ENCODE data around the gene MYL9.

Gene MYL9

DNA sequence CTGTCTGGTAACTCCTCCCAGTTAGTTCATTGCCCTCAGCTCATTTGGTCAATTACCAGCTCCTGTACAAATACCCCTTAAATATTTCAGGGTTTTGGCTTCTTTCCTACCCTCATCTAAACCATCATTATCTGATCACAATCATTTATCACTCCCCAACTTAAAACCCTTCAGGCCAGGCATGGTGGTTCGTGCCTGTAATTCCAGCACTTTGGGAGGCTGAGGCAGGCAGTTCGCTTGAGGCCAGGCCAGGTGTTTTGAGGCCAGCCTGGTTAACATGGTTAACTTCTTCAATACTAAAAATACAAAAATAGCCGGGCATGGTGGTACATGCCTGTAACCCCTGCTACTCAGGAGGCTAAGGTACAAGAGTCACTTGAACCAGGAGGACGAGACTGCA is 41.5 kb downstream of the MYL9 start:
- no peak for DNase-seq (ENCODE audit: low spot score)

DNA sequence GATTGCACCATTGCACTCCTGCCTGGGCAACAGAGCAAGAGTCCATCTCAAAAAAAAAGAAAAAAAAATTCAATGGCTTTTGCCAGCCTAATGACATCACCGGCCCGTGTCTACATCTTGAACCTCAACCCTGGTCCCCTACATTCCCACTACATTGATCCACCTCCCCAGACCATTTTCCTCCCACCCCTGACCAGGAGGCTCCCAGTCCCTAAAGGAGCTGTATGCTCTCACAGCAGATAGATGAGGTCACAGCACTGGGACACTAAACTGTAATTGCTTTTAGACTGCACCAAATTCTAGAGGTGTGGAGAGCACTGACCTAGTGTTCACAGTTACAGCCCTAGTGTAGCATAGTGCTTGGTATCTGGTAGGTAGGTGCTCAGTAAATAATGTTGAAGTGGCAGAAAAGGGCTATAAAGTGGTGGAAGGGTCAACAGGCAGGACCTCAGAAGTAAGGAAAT is 42.7 kb downstream of the MYL9 start:
- DNase-seq (ENCODE audit: low spot score), result no peak

DNA sequence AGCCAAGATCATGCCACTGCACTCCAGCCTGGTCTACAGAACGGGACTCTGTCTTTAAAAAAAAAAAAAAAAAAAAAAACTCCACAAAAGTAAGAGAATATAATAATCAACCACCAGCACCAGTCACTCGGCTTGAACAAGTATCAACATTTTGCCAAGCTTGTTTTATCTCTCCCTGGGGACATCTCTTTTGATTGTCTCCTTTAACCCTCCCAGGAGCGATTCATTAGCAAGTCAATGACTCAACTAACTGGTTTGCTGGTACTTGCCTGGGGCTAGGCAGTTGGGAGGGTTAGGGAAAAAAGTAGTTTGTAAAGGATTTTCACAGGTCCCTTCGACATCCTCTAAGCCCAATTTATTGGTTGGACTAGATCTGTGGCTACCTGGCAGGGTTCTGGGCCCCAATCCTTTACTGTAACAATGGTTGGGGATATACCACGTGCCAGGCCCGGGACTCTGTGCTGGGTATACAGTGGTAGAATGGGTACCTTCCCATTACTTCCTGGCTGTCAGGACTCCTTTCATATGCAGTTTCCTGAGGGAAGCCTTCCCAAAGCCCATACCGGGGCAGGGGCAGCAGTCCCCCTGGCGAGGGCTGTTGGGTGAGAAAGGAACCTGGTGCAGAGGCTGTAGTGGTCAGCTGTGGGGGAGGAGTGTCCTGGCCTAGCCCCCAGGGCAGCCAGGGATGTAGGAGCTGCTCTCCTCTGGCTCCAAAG is 44.2 kb downstream of the MYL9 start:
- DNase-seq (ENCODE audit: low spot score), result no peak

DNA sequence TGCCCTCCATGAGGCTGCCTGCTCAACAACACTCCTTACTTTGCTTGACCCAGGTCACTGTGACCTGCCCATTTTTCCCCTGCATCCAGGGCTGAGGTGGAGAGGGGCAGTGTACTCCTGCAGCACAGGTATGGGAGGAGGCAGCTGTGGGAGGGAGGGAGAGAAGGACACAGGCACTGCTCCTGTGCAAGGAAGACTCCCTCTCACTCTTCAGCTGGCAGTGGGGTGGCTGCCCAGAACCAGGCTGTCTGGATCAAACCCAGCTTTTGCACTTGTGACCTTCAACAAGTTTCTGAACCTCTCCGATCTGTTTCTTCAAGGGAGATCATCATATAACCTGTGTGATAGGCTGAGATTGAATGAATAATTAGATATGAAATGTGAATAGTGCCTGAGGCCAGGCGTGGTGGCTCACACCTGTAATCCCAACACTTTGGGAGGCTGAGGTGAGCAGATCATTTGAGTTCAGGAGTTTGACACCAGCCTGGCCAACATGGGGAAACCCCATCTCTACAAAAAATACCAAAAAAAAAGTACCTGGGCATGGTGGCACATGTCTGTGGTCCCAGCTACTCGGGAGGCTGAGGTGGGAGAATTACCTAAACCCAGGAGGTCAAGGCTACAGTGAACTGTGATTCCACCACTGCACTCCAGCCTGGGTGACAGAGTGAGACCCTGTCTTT is 46.2 kb downstream of the MYL9 start:
- no peak for DNase-seq (ENCODE audit: low spot score)

DNA sequence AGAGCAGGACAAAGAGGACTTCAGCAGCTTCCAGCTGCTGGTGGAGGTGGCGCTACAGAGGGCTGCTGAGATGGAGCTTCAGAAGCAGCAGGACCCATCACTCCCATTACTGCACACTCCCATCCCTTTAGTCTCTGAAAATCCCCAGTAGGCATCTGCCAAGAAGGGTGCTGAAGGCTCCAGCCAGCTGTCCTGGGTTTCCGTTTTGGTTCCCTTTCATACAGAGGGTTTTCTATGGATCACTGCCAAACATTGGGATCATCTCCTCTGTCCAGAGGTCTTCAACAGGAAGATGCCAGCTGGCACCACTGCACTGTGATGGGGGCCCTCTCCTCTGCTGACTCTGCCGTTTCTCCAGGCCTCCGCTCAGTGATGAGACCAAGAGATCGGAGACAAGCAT is 50.0 kb downstream of the MYL9 start:
- no peak for DNase-seq (ENCODE audit: low spot score)

DNA sequence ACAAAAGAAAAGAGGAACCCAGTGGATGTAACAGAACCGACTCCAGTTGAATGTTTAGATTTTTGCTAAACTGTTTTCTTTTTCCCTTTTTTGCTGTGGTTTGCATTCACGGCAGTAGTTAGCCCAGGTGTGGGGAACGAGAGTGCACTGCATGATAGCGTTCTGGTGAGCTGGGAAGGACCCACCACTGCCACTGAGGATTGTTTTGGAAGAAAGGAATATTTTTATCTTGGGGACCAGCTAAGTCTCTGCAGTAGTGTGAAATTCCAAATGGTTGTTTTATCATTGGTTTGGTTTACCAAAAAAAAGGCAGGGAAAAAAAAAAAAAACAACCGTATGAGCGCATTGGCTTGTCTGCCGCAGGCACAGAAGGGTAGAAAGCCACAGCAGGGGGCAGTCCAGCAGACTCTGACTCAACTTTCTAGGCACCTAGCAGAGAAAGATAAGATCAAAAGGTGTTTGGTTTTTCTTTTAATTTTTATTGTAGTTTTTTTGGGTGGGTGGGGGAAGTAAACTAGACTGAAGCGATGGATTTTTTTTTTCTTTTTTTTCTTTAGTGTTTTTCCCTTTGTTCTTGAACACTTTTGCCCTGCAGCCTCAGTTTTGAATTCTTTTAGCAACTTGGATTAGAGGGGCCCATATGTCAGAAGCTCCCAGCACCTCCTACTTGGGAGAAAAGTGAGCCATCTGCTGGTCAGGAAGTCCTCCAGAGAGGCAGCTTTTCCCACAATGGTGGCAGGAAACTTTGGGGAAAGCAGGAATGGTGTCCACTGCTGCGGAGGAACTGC is 50.7 kb downstream of the MYL9 start:
- no peak for DNase-seq (ENCODE audit: low spot score)

DNA sequence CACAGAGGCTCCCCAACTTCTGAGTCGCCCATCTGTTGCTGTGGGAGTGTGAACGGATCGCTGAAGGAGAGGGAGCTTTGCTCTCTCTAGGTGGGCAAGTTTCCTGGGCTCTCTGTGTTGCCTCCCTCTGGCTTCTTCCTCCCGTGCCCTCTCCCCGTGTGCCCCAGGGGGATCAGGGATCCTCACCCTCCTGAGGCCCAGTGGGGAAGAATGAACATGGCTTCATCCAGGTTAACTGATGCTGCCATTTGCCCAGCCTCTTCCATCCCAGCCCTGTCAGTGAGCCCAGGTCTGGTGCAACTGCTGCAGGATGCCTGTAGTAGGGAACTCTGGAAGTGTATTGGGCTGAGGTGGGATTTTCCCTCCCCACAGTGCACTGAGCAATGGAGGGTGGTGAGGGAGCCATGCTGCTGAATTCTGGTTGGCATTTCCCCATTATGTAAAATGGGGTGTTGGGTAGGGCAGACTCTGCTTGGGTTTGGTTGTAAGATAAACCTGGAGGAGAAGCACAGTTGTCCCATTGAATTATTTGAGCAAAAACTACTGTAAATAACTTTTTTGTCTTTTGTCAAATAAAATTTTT is 52.1 kb downstream of the MYL9 start:
- DNase-seq (ENCODE audit: low spot score), result no peak

DNA sequence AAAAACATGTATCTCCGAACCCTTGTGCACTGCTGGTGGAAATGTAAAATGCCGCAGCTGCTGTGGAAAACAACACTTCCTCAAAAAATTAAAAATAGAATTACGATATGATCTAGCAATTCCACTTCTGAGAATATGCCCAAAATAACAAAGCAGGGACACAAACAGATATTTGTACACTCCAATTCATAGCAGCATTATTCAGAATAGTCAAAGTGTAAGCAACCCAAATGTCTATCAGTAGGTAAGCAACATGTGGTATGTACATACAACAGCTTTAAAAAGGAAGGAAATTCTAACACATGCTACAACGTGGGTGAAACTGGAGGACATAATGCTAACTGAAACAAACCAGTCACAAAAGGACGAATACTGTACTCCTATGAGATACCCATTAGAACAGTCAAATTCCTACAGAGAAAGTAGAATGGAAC is 58.6 kb downstream of the MYL9 start:
- DNase-seq (ENCODE audit: low spot score), result no peak
